Head of caudate nucleus (tissue), 42 donors: Measurements from ENCODE around the gene COG5.
A peak's percentile ranks its signal among the peaks of the same experiment; 100 is the strongest.

Source experiments
- DNase-seq, 42 donors: peaks; one replicate each; pipeline versions ENCODE4 v3.0.0 to v3.0.0-alpha.2; 2020 to 2021; ENCODE audit warnings: mixed read lengths in 7 of 42
- intact Hi-C: fragments of 100-400 bp; cut with DNase I; formaldehyde crosslinking; loops from one replicate; pipeline ENCODE4 v1.15.0; 2022

Gene COG5

GRCh38 chr7:107219563-107220244 is 344.0 kb downstream of the COG5 start:
- intact Hi-C loops, result no loop called here
- DNase-seq, result no peak

- DNase-seq, result no peak
- intact Hi-C loops, result no loop called here
Observed at GRCh38 chr7:107213945-107214344, 349.8 kb downstream of the COG5 start.

GRCh38 chr7:107213193-107213788 is 350.4 kb downstream of the COG5 start:
- no peak for DNase-seq
- intact Hi-C loops, result no loop called here

GRCh38 chr7:107212725-107213124 is 351.0 kb downstream of the COG5 start:
- no peak for DNase-seq
- intact Hi-C loops, result no loop called here

GRCh38 chr7:107210400-107210799 is 353.3 kb downstream of the COG5 start:
- intact Hi-C loops, result no loop called here
- DNase-seq, result no peak

- intact Hi-C loops, result loop anchor here (10.0 kb wide), 1 partner anchor 505 kb away; no protein-coding TSS in a partner anchor
- DNase-seq, result no peak
Observed at GRCh38 chr7:107209565-107209964, 354.2 kb downstream of the COG5 start.

GRCh38 chr7:107208563-107208962 is 355.2 kb downstream of the COG5 start:
- intact Hi-C loops, result loop anchor here (10.0 kb wide), 1 partner anchor 506 kb away; no protein-coding TSS in a partner anchor
- no peak for DNase-seq

GRCh38 chr7:107208024-107208521 is 355.6 kb downstream of the COG5 start:
- DNase-seq, result no peak
- intact Hi-C loops, result loop anchor here (10.0 kb wide), 1 partner anchor 507 kb away; no protein-coding TSS in a partner anchor

GRCh38 chr7:107207459-107207858 is 356.3 kb downstream of the COG5 start:
- intact Hi-C loops, result loop anchor here (10.0 kb wide), 1 partner anchor 507 kb away; no protein-coding TSS in a partner anchor
- DNase-seq, result peak in 20 of 42 donors; percentile 10 to 63 (median 28)

GRCh38 chr7:107206706-107207105 is 357.0 kb downstream of the COG5 start:
- DNase-seq, result no peak
- intact Hi-C loops, result loop anchor here (10.0 kb wide), 1 partner anchor 508 kb away; no protein-coding TSS in a partner anchor

GRCh38 chr7:107206136-107206535 is 357.6 kb downstream of the COG5 start:
- DNase-seq, result no peak
- intact Hi-C loops, result loop anchor here (10.0 kb wide), 1 partner anchor 509 kb away; no protein-coding TSS in a partner anchor

GRCh38 chr7:107203607-107204006 is 360.1 kb downstream of the COG5 start:
- no peak for DNase-seq
- intact Hi-C loops, result loop anchor here (10.0 kb wide), 1 partner anchor 511 kb away; no protein-coding TSS in a partner anchor

GRCh38 chr7:107201795-107202450 is 361.8 kb downstream of the COG5 start:
- intact Hi-C loops, result loop anchor here (10.0 kb wide), 1 partner anchor 513 kb away; no protein-coding TSS in a partner anchor
- DNase-seq, result peak; percentile 17 to 78 (median 50)

GRCh38 chr7:107196834-107197610 is 366.7 kb downstream of the COG5 start:
- intact Hi-C loops, result no loop called here
- DNase-seq, result no peak

- DNase-seq, result no peak
Observed at GRCh38 chr7:107194052-107194451, 369.7 kb downstream of the COG5 start.

GRCh38 chr7:107190090-107190489 is 373.6 kb downstream of the COG5 start:
- intact Hi-C loops, result no loop called here
- DNase-seq, result no peak

More at GRCh38 chr7:107194052-107194451, 369.7 kb downstream of the COG5 start:
- intact Hi-C loops, result no loop called here

GRCh38 chr7:107187774-107188173 is 375.9 kb downstream of the COG5 start:
- no peak for DNase-seq
- intact Hi-C loops, result no loop called here

GRCh38 chr7:107186240-107186639 is 377.5 kb downstream of the COG5 start:
- intact Hi-C loops, result no loop called here
- no peak for DNase-seq

GRCh38 chr7:107185716-107186115 is 378.0 kb downstream of the COG5 start:
- intact Hi-C loops, result no loop called here
- no peak for DNase-seq
